PC-3 (cell line): Measurements from ENCODE around the gene LMO1.

ENCODE experiments used
- CTCF ChIP-seq: fragments of 300-600 bp; sonication (generic); conservative IDR thresholded peaks from 2 replicates; pipeline ENCODE4 v1.5.1; 2017; ENCODE audit warnings: antibody characterized with exemption, low read depth, mild to moderate bottlenecking, low read length
- EZH2 ChIP-seq: fragments of 300-600 bp; sonication (generic); IDR thresholded peaks from one replicate; pipeline ENCODE4 v1.6.1; 2017; ENCODE audit warnings: antibody characterized with exemption, mild to moderate bottlenecking, low read length; ENCODE audit not compliant: unreplicated experiment
- EZH2phosphoT487 ChIP-seq: fragments of 300-600 bp; sonication (generic); IDR thresholded peaks from 2 replicates; pipeline ENCODE4 v1.6.1; 2018; ENCODE audit warnings: mild to moderate bottlenecking, antibody characterized with exemption, low read length, borderline replicate concordance

- TF ChIP-seq EZH2: no peak
- TF ChIP-seq CTCF: no peak
- no peak for TF ChIP-seq EZH2phosphoT487
Measured at GRCh38 chr11:8202516-8203413, 60.9 kb downstream of the LMO1 start.
